Vagina (tissue), 2 donors: ENCODE results near the gene TMEM245. TPM values are rescaled to one million over a fixed set of nuclear protein-coding genes. Genes with fewer than 3 reads are reported as not detected.

ENCODE experiments used
- DNase-seq, 2 donors: peaks; one replicate each; pipeline ENCODE4 v3.0.0-alpha.2; 2017; ENCODE audit errors: extremely low spot score in 2 of 2
- H3K27ac ChIP-seq: fragments of 200-600 bp; sonication (generic); one replicate; pipeline ENCODE4 v1.5.1; 2019
- H3K27me3 ChIP-seq: fragments of 200-600 bp; sonication (generic); one replicate; pipeline ENCODE4 v1.5.1; 2019
- H3K36me3 ChIP-seq, 2 donors: fragments of 200-600 bp; sonication (generic); one replicate each; pipeline ENCODE4 v1.5.1; 2017 to 2019
- H3K4me1 ChIP-seq: fragments of 200-600 bp; sonication (generic); one replicate; pipeline ENCODE4 v1.5.1; 2019
- H3K4me3 ChIP-seq, 2 donors: fragments of 200-600 bp; sonication (generic); 1 replicate in 1 of 2; 2 replicates in 1 of 2; pipeline ENCODE4 v1.5.1; 2016 to 2019
- H3K9me3 ChIP-seq: fragments of 200-600 bp; sonication (generic); one replicate; pipeline ENCODE4 v1.5.1; 2019
- POLR2A ChIP-seq, 2 donors: fragments of 450-650 bp; IDR thresholded peaks; one replicate each; pipeline ENCODE4 v1.6.1; 2017; ENCODE audit warnings: antibody characterized with exemption in 2 of 2, mild to moderate bottlenecking in 2 of 2, moderate library complexity in 2 of 2
- POLR2AphosphoS5 ChIP-seq, 2 donors: sonication (generic); formaldehyde crosslinking; IDR thresholded peaks; one replicate each; pipeline ENCODE4 v1.9.0; 2017; ENCODE audit warnings: antibody characterized with exemption in 2 of 2, mild to moderate bottlenecking in 2 of 2, low read depth in 1 of 2; ENCODE audit not compliant: insufficient read depth in 1 of 2
- intact Hi-C: fragments of 100-400 bp; cut with DNase I; formaldehyde crosslinking; loops from one replicate; pipeline ENCODE4 v1.15.1; 2023
- total RNA-seq: library from RNA; depleted of rRNA; stranded (reverse); fragments of >200 nt; gene quantifications from one replicate; pipeline ENCODE4 v1.2.3, GENCODE V29; 2016
- TF ChIP-seq, protein P1 (sequence below), 3 experiments: fragments of 450-650 bp in 2 of 3; fragments of 200-600 bp in 1 of 3; sonication (generic) in 1 of 3; IDR thresholded peaks; one replicate each; pipeline ENCODE4 v1.5.1; 2017 to 2019; ENCODE audit warnings: antibody characterized with exemption in 3 of 3, mild to moderate bottlenecking in 2 of 3, moderate library complexity in 2 of 3

TMEM245 gene
- total RNA-seq, 1 donor from 2014 or later = 47.4 TPM

DNA sequence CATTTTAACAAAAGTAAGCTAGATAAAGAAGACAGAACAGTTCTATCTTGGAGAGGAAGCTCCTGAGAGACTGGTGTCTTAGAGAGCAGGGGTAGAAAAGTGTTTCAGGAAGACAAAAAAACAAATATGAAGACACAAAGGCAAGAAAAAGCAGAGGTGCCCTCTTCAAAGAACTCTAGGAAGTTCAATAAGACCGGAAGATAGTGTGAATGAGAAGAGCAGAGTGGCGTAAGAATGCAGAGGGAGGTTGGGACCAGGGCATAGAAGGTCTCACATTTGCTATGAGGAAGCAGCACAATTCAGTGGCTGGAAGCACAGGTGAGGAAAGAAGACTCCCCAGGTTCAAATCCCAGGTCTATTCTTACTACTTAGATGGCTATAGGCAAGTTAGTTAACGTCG lies 22.6 kb downstream of the TMEM245 start:
- Histone ChIP-seq H3K4me3 (no peak overlapping the region), H3K9me3 (no peaks in the 10 kb centered on the region), H3K27me3 (no peaks in the 10 kb centered on the region), H3K36me3 (peaks cover 0 to 15% of the 10 kb centered on the region in 2 donors), H3K4me1 (peaks cover 50% of the 10 kb centered on the region), H3K27ac (peak overlapping the region; percentile 60)
- TF ChIP-seq POLR2A (IDR thresholded peaks at IDR 0.05) = no peak
- TF ChIP-seq, protein P1, sequence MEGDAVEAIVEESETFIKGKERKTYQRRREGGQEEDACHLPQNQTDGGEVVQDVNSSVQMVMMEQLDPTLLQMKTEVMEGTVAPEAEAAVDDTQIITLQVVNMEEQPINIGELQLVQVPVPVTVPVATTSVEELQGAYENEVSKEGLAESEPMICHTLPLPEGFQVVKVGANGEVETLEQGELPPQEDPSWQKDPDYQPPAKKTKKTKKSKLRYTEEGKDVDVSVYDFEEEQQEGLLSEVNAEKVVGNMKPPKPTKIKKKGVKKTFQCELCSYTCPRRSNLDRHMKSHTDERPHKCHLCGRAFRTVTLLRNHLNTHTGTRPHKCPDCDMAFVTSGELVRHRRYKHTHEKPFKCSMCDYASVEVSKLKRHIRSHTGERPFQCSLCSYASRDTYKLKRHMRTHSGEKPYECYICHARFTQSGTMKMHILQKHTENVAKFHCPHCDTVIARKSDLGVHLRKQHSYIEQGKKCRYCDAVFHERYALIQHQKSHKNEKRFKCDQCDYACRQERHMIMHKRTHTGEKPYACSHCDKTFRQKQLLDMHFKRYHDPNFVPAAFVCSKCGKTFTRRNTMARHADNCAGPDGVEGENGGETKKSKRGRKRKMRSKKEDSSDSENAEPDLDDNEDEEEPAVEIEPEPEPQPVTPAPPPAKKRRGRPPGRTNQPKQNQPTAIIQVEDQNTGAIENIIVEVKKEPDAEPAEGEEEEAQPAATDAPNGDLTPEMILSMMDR (IDR thresholded peaks at IDR 0.05) = no peak
- intact Hi-C loops = no loop called here
- no peak for DNase-seq

DNA sequence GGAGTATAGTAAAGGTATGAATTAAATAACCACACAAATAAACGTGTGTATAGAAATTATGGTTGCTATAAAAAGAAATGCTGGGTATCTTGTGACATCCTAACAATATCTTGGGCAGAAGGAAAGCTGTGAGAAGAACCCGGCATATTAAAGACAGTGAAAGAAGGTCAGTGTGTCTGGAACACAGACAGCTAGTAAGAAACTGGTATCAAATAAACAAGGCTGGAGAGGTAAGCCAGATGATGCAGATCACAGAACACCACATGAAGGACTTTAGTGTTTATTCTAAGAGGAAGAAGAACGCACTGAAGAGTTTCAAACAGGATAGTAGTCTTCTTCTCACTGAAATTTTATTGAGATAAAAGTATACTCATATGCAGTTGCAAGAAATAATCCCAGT lies 24.4 kb downstream of the TMEM245 start:
- intact Hi-C loops = no loop called here
- Histone ChIP-seq H3K27me3 (no peaks in the 10 kb centered on the region), H3K4me1 (peaks cover 36% of the 10 kb centered on the region), H3K4me3 (no peak overlapping the region), H3K36me3 (peaks cover 0 to 33% of the 10 kb centered on the region in 2 donors), H3K27ac (no peak overlapping the region), H3K9me3 (no peaks in the 10 kb centered on the region)
- no peak for DNase-seq
- no peak for TF ChIP-seq POLR2AphosphoS5 (IDR thresholded peaks at IDR 0.05; ENCODE audit: insufficient read depth in 1 of 2, low read depth in 1 of 2)
- TF ChIP-seq, protein P1 (IDR thresholded peaks at IDR 0.05) = no peak
- no peak for TF ChIP-seq POLR2A (IDR thresholded peaks at IDR 0.05)

DNA sequence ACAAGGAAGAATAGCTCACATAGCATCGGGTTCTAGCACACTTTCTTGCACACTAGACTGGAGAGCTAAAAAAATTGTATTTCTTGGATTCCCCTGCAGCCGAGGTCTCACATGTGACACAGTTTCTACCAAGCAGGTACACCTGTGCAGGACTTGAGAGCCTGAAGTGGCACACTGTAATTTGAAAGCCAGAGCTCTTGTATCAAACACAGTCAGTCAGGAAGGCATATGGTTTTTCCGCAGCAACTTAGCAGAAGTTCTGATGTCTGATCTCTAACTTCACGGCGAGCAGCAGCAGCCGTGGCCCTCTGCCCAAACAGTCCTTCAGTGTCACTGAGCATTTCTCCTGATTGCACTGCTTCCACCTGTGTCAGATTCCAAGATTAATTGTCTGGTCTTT lies 25.5 kb downstream of the TMEM245 start:
- no peak for DNase-seq
- Histone ChIP-seq H3K27me3 (no peaks in the 10 kb centered on the region), H3K9me3 (no peaks in the 10 kb centered on the region), H3K4me1 (peaks cover 25% of the 10 kb centered on the region), H3K4me3 (no peak overlapping the region), H3K27ac (no peak overlapping the region), H3K36me3 (peaks cover 0 to 40% of the 10 kb centered on the region in 2 donors)
- TF ChIP-seq POLR2AphosphoS5 (IDR thresholded peaks at IDR 0.05; ENCODE audit: insufficient read depth in 1 of 2, low read depth in 1 of 2) (no peak), POLR2A (IDR thresholded peaks at IDR 0.05) (no peak)
- TF ChIP-seq, protein P1 (IDR thresholded peaks at IDR 0.05) = no peak
- intact Hi-C loops = no loop called here

DNA sequence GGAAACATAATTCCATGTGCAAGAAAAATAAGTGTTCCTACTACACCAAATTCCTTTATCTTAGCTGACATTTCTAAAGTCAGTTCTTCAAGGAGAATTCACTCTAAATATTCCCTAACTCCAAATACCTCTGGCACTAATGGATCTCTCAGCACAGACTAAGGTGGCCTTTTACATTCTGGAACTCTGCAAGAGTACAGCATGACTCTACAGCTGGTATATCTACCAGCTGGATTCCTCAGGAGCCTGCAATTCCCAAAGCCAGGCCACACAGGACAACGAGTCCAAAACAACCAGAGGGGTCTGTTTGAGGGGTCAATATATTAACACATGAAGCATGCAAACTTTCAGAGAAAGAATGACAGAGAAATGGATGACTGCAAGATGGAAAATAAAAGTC lies 27.2 kb downstream of the TMEM245 start:
- H3K27ac ChIP-seq = no peak overlapping the region
- TF ChIP-seq, protein P1 (IDR thresholded peaks at IDR 0.05) = no peak
- TF ChIP-seq POLR2A (IDR thresholded peaks at IDR 0.05) = no peak
- no peak for TF ChIP-seq POLR2AphosphoS5 (IDR thresholded peaks at IDR 0.05; ENCODE audit: insufficient read depth in 1 of 2, low read depth in 1 of 2)
- H3K4me1 ChIP-seq = peaks cover 8% of the 10 kb centered on the region
- intact Hi-C loops = no loop called here
- DNase-seq = no peak
- H3K36me3 ChIP-seq = peaks cover 0 to 46% of the 10 kb centered on the region in 2 donors
- no peaks in the 10 kb centered on the region for H3K9me3 ChIP-seq
- no peak overlapping the region for H3K4me3 ChIP-seq
- H3K27me3 ChIP-seq = no peaks in the 10 kb centered on the region

DNA sequence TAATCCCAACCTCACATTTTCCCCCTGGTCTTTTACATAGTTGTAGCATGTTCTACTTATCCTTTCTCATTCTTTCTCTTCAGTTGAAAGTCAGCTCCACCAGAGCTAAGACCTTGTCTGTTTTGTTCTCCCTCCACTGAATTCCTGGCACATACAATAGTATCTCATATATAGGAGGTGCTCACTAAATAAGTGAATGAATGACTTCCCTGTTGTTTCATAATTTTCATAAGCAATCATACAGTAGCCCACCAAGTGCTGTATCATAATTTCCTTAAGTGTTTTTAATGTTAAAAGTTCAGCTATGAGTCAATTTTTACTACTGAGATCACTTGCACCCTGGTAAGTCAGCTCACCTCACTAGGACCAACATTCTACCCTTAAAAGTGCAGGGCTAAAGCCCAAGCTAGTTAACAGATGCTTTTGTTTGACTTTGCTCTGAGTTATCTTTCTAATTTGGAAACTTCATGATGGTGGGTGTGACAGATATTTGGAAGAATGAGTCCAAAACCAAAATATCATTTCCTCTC lies 27.6 kb downstream of the TMEM245 start:
- Histone ChIP-seq H3K36me3 (peaks cover 0 to 46% of the 10 kb centered on the region in 2 donors), H3K4me3 (no peak overlapping the region), H3K9me3 (no peaks in the 10 kb centered on the region), H3K4me1 (peaks cover 4% of the 10 kb centered on the region), H3K27me3 (no peaks in the 10 kb centered on the region), H3K27ac (no peak overlapping the region)
- no peak for TF ChIP-seq POLR2AphosphoS5 (IDR thresholded peaks at IDR 0.05; ENCODE audit: insufficient read depth in 1 of 2, low read depth in 1 of 2)
- TF ChIP-seq, protein P1 (IDR thresholded peaks at IDR 0.05) = no peak
- TF ChIP-seq POLR2A (IDR thresholded peaks at IDR 0.05) = no peak
- intact Hi-C loops = no loop called here
- DNase-seq = no peak
